NT2/D1 (cell line): ENCODE data around the gene PRKAR1A.

Experiments
- SUZ12 ChIP-seq: IDR thresholded peaks from 2 replicates; pipeline ENCODE4 v1.6.1; 2011; ENCODE audit not compliant: insufficient read length, insufficient read depth; ENCODE audit errors: extremely low read depth
- YY1 ChIP-seq: IDR thresholded peaks from 2 replicates; pipeline ENCODE4 v1.6.1; 2011; ENCODE audit not compliant: insufficient read length, insufficient read depth
- ZNF274 ChIP-seq: IDR thresholded peaks from 2 replicates; pipeline ENCODE4 v1.6.1; 2011; ENCODE audit warnings: mild to moderate bottlenecking, low read depth, low read length

- TF ChIP-seq YY1, result no peak
- no peak for TF ChIP-seq ZNF274
- no peak for TF ChIP-seq SUZ12
Observed at GRCh38 chr17:68569346-68569745, 57.1 kb downstream of the PRKAR1A start.
